ENCODE data around the gene HSD3B7.

HSD3B7 gene

DNA sequence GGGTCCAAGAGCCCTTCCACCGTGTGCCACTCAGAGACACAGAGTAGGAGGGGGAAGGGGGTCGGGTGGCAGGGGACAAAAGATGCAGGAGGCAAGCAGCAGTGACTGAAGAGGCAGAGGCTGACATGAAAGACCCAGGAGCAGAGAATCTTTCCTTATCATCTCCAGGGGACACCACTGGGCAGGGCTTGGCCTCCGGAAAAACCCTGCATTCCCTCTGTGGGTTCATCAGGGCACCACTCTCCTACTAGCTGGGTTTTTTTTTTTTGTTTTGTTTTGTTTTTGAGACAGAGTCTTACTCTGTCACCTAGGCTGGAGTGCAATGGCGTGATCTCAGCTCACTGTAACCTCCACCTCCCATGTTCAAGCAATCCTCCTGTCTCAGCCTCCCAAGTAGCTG is 46.3 kb downstream of the HSD3B7 start:
- no peak for FAIRE-seq

DNA sequence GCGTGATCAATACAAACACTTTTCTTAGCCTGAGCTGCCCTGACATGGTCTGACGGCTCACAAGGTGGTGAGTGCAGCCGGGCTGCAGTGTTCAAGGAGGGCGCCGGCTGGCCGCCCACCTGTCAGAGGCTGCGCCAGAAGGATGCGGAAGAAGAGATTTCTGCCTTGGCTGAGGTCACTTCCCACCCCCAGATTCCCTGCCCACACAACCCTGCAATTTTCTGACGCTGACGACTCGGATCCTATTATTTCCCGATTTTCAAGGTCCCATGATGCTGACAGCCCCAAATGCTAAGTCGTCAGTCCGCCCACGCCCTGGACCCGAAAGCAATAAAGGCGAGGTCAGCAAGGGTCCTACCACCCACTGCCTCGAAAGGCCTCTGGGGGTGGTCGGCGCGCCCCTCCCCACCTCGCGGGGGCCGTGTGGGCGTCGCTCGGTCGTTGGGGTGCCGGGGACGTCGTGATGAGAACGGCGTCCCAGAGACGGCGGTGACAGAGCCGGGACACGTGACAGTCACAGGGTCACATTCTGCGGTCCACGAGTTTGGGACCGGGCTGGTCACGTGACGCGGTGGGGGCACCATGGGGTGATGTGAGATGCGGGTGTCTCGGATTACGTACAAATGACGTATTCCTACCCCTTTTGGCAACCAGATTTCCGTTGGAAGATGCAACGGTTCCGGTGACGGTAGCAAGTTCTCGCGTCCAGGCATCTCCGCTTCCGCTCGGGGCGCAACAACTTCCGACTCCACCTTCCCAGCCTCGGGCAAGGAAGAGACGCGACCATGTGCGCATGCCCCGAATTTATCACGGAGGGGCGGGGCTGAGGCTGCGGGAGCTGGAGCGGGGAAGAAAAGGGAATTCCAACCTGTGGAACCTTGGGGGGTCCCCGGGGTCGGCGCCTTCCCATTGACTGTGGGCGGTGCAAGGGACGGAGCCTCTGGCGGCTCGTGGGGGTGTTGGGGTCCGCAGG is 48.0 kb downstream of the HSD3B7 start, which contains the start of gene STX4:
TSS of gene STX4 (plus strand) at position 823 of the 973 bp plus-strand sequence. CDS start 248 bp downstream, outside the sequence.
- FAIRE-seq, result no peak

DNA sequence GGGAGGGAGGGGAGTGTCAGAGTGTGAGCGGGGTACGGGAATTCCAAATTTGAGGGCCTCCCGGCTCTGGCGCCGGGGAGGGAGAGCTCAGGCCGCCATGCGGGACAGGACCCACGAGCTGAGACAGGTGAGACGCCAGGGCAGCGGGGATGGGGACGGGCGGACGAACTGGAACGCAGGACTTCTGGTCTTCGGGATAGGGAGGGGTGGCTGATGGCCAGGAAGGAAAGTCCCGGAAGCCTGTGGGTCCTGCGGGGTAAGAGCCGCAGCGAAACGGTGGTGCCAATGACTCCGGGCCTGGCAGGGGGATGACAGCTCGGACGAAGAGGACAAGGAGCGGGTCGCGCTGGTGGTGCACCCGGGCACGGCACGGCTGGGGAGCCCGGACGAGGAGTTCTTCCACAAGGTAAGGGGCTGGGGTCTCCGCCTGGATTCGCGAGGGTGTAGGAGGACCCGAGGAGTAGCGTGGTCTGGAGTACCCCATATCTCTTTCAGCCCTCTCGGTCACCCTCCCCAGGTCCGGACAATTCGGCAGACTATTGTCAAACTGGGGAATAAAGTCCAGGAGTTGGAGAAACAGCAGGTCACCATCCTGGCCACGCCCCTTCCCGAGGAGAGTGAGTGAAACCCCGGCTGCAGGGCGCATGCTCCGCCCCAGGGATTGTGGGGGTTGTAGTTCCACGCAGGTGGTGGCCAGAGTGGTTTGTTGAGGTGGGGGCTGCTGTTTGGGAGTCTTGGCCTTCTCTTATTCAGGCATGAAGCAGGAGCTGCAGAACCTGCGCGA is 48.9 kb downstream of the HSD3B7 start:
- FAIRE-seq, result no peak

DNA sequence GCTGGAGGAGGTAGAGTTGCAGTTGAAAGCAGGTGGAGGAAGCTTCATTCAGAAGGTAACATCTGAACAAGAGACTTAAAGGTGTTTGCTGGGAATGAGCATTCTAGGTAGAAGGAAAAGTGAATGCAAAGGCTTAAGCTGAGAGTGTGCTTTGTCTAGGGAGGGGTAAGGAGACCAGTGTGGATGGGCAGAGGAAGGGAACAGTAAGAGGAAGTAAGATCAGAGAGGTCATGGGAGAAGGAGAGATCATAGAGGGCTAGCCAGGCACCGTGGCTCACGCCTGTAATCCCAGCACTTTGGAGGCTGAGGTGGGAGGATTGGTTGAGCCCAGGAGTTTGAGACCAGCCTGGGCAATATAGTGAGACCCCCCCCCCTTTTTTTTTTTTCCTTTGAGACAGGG is 51.7 kb downstream of the HSD3B7 start:
- FAIRE-seq, result no peak

Data from islet of Langerhans (tissue), 1 donor.